Astrocyte of the cerebellum (primary cell): ENCODE data around the gene SGMS1.
"Not testable (repeated sequence)": the region's sequence is repeated elsewhere in the genome, so short reads cannot be mapped to it uniquely, and the experiment has no call there.

Source experiments
- DNase-seq: peaks from one replicate; pipeline ENCODE4 v3.0.0-alpha.2; 2011; ENCODE audit warnings: low read depth
- H3K4me3 ChIP-seq: 2 replicates; pipeline ENCODE4 v1.5.1; 2011; ENCODE audit warnings: mild to moderate bottlenecking, low read depth, low read length, moderate library complexity
- CTCF ChIP-seq: IDR thresholded peaks from 2 replicates; pipeline ENCODE4 v1.5.1; 2012; ENCODE audit warnings: low read length, low read depth, moderate library complexity, mild to moderate bottlenecking; ENCODE audit errors: missing control alignments
- in situ Hi-C: cut with HindIII; loops from 2 replicates; pipeline ENCODE4 v1.10.0; 2017; ENCODE audit warnings: low sequenced_read_pairs

The SGMS1 gene

GRCh38 chr10:50379616-50380015 is 244.1 kb downstream of the SGMS1 start:
- in situ Hi-C loops: no loop called here
- no peak for TF ChIP-seq CTCF
- DNase-seq: no peak
- H3K4me3 ChIP-seq: no peak overlapping the region

GRCh38 chr10:50375745-50376144 is 248.0 kb downstream of the SGMS1 start:
- in situ Hi-C loops: no loop called here
- TF ChIP-seq CTCF: no peak

DNA sequence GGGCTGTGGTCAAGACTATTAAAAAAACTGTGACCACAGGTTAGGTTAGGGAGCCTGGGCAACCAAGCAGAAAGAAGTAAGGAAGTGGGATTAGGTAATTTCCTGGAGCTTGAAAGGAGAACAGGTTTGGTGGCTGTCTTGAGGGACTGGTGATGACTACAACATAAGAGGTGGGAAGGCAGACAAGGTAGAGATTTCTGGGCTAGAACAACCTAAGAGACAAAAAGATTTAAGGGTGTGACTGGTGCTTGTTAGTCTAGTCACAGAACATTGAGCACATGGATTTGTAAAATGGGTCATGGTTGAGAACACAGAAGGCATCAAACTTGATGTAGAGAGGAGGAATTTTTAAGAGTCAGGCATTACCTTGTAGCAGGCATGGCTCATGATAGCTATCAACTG is 248.7 kb downstream of the SGMS1 start:
- TF ChIP-seq CTCF: no peak
- H3K4me3 ChIP-seq: no peak overlapping the region
- in situ Hi-C loops: no loop called here
- DNase-seq: no peak

More at GRCh38 chr10:50375745-50376144, 248.0 kb downstream of the SGMS1 start:
- DNase-seq: no peak
- H3K4me3 ChIP-seq: no peak overlapping the region

DNA sequence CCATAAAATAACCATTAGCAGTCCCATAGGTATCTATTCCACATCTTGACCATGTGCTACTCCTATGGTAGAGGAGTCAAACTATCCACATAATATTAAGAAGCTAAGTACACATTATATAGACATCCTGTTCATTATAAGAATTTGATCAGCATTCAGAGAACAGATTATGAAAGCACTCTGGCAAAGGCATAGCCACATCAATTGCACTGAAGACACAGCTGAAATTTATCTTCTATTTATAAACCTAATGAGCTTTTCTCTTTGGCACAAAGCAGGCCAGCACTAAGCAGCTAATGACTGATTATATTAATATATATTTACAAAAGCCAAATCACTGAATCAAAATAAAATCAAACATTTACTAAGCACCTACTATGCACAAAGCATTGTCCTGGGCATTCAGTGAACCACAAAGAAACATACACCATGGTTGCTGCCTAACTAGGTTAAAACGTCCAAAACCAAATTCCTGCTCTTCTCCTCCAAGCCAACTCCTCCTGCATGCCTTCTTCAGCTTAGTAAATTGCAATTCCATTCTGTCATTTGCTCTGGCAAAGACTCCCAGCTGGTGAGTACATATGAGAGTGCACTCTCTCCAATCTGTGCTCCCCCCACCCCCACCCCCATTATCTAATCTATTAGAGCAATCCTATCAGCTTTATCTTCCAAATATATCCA is 249.8 kb downstream of the SGMS1 start:
- no peak for TF ChIP-seq CTCF
- in situ Hi-C loops: no loop called here
- H3K4me3 ChIP-seq: no peak overlapping the region
- DNase-seq: no peak

- H3K4me3 ChIP-seq: no peak overlapping the region
- in situ Hi-C loops: no loop called here
- no peak for DNase-seq
- TF ChIP-seq CTCF: no peak
Observed at GRCh38 chr10:50369931-50370330, 253.8 kb downstream of the SGMS1 start.

- in situ Hi-C loops: no loop called here
- TF ChIP-seq CTCF: peak; percentile 46
- H3K4me3 ChIP-seq: no peak overlapping the region
- no peak for DNase-seq
Observed at GRCh38 chr10:50367732-50368131, 256.0 kb downstream of the SGMS1 start.

DNA sequence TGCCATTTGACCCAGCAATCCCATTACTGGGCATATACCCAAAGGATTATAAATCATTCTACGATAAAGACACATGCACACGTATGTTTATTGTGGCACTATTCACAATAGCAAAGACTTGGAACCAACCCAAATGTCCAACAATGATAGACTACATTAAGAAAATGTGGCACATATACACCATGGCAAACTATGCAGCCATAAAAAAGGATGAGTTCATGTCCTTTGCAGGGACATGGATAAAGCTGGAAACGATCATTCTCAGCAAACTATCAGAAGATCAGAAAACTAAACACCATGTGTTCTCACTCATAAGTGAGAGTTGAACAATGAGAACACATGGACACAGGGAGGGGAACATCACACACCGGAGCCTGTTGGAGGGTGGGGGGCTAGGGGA is 257.3 kb downstream of the SGMS1 start:
- H3K4me3 ChIP-seq, DNase-seq, in situ Hi-C loops: not testable (repeated sequence)

DNA sequence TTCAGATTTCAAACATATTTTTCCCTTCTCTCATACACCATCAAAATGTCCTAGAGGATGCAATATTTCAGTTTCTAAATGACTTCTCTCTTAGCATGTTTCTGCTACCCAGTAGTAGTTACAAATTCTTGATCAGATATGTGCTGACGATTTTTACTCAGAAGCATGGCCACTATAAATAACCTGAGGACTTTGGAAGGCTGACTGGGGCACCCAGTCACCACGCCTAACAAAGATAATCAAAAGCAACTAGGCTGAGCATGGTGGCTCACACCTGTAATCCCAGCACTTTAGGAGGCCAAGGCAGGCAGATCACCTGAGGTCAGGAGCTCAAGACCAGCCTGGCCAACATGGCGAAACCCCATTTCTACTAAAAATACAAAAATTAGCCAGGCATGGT is 259.0 kb downstream of the SGMS1 start:
- DNase-seq, H3K4me3 ChIP-seq, in situ Hi-C loops: not testable (repeated sequence)
